GM18907 (cell line): ENCODE measurements around the gene RFX8.
"Not testable (repeated sequence)": the region's sequence is repeated elsewhere in the genome, so short reads cannot be mapped to it uniquely, and the experiment has no call there.

Experiments used
- ATAC-seq: cut with Tn5 transposase; IDR thresholded peaks from one replicate; pipeline ENCODE4 v1.9.1; 2021; ENCODE audit warnings: mild to moderate bottlenecking, moderate library complexity; ENCODE audit not compliant: unreplicated experiment

The RFX8 gene

GRCh38 chr2:101486994-101487393 is 12.1 kb upstream of the RFX8 start:
- ATAC-seq: no peak

- no peak for ATAC-seq
Observed at GRCh38 chr2:101486258-101486701, 11.4 kb upstream of the RFX8 start.

- ATAC-seq: no peak
Observed at GRCh38 chr2:101485856-101486255, 10.9 kb upstream of the RFX8 start.

GRCh38 chr2:101480764-101481163 is 5.9 kb upstream of the RFX8 start:
- no peak for ATAC-seq

- ATAC-seq: no peak
Observed at GRCh38 chr2:101479810-101480209, 4.9 kb upstream of the RFX8 start.

GRCh38 chr2:101479328-101479727 is 4.4 kb upstream of the RFX8 start:
- no peak for ATAC-seq

- ATAC-seq: no peak
Observed at GRCh38 chr2:101478181-101479001, 3.5 kb upstream of the RFX8 start.

- ATAC-seq: no peak
Observed at GRCh38 chr2:101477556-101477955, 2.6 kb upstream of the RFX8 start.

- no peak for ATAC-seq
Observed at GRCh38 chr2:101476605-101477208, 1.8 kb upstream of the RFX8 start.

- no peak for ATAC-seq
Observed at GRCh38 chr2:101473911-101474701, 806 bp downstream of the RFX8 start.

- no peak for ATAC-seq
Observed at GRCh38 chr2:101473591-101473910, 1.4 kb downstream of the RFX8 start.

GRCh38 chr2:101469863-101470262 is 5.0 kb downstream of the RFX8 start:
- no peak for ATAC-seq

GRCh38 chr2:101467306-101467705 is 7.6 kb downstream of the RFX8 start:
- ATAC-seq: no peak

- ATAC-seq: no peak
Observed at GRCh38 chr2:101466426-101466825, 8.5 kb downstream of the RFX8 start.

GRCh38 chr2:101464841-101465240 is 10.1 kb downstream of the RFX8 start:
- ATAC-seq: no peak

- no peak for ATAC-seq
Observed at GRCh38 chr2:101463911-101464641, 10.8 kb downstream of the RFX8 start.

GRCh38 chr2:101463421-101463820 is 11.5 kb downstream of the RFX8 start:
- no peak for ATAC-seq

GRCh38 chr2:101461381-101461780 is 13.5 kb downstream of the RFX8 start:
- ATAC-seq: no peak

- ATAC-seq: not testable (repeated sequence)
Observed at GRCh38 chr2:101454408-101454807, 20.5 kb downstream of the RFX8 start.

GRCh38 chr2:101450965-101451364 is 23.9 kb downstream of the RFX8 start:
- ATAC-seq: no peak

GRCh38 chr2:101446869-101447268 is 28.0 kb downstream of the RFX8 start:
- ATAC-seq: no peak
